HG03108 (cell line): ENCODE data around the gene GBGT1.

Source experiments
- ATAC-seq: cut with Tn5 transposase; IDR thresholded peaks from one replicate; pipeline ENCODE4 v1.9.1; 2021; ENCODE audit warnings: moderate library complexity; ENCODE audit not compliant: unreplicated experiment

The GBGT1 gene

DNA sequence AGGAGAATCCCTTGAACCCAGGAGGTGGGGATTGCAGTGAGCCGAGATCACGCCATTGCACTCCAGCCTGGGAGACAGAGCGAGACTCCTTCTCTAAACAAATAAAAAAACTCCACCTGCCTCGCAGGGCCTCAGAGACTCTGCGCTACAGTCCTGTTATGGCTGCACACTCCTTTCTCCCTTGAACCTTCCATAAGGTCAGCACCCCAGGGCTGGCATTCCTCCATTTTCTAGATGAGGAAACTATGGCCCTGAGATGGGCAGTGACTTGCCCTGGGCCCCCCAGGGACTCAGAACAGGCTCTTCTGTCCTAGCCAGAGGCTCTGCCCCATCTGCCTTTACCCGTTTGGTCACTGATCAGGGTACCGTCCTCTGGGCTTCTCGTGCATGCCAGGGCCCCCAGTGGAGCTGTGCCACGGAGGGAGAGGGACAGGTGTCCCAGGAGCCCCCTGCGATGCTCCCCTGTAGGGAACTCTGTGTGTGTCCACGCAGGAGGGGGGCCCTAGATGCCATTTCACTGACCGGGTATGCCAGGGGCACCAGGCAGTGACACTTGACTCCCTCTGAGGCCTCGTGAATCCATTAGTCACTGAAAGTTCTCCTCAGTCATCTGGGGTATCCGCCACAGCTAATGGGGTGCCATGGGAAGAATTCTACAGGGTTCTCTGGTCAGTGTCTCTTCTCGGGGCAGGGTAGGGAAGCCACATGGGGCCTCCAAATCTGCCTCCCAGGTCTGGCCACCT, 58.8 kb downstream of the GBGT1 start:
- ATAC-seq, result no peak

- no peak for ATAC-seq
These were observed 59.7 kb downstream of the GBGT1 start for GRCh38 chr9:133103987-133104505.

DNA sequence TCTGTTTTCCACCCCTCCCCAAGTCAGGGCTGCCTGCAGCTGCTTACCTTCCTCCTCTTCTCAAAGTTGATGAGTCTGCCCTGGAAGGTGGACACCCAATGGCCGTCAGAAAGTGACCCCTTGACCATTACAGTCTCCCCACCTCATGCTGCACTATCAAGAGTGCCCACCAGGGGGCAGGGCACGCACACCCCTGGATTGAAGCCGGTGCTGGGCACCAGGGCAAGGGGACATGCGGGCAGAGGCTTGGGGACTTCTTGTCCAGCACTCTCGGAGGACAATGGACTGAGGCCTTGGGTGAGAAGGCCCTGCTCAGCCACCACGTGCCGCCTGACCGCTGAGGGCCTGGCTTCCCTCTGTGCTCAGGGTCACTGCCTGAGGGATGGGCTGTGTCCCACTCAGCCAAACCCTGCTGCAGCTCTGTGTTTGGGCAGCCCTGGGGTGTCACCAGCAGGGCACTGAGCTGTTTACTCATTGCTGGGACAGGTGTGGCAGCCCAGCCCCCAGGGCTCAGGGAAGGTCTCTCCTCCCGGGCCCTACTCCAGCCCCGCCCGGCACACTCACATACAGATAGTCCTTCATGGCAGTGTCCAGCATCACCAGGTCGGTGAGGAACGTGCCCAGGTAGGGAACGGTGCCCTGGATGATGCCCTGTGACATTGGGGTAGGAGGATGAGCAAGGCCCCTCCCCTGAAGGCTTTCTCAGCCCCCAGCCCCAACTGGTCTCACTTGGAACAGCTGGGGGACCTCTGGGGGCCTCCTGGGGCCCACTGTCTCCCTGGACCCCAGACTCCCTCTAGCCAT, 60.3 kb downstream of the GBGT1 start:
- no peak for ATAC-seq
